Nephron (organoid): ENCODE measurements around the gene GARNL3.

ENCODE experiments used
- H3K27ac Mint-ChIP-seq, 3 experiments: 2 replicates each; pipeline ENCODE4 v1.8.0; 2020; ENCODE audit warnings: mixed read lengths in 3 of 3, mild to moderate bottlenecking in 2 of 3, moderate library complexity in 1 of 3
- H3K27me3 Mint-ChIP-seq: 2 replicates; pipeline ENCODE4 v1.8.0; 2021; ENCODE audit warnings: low read depth, mild to moderate bottlenecking, moderate library complexity, mixed read lengths
- H3K36me3 Mint-ChIP-seq: 2 replicates; pipeline ENCODE4 v1.8.0; 2020; ENCODE audit warnings: low read depth, mixed read lengths
- H3K4me1 Mint-ChIP-seq: 2 replicates; pipeline ENCODE4 v1.8.0; 2020; ENCODE audit warnings: mixed read lengths
- H3K4me3 Mint-ChIP-seq, 3 experiments: 2 replicates each; pipeline ENCODE4 v1.8.0; 2020; ENCODE audit warnings: mild to moderate bottlenecking in 3 of 3, mixed read lengths in 3 of 3, moderate library complexity in 2 of 3
- H3K9me3 Mint-ChIP-seq: 2 replicates; pipeline ENCODE4 v1.8.0; 2020; ENCODE audit warnings: mixed read lengths
- TF ChIP-seq, protein P1 (sequence below), 3 experiments: fragments of 200-600 bp; sonication (generic); IDR thresholded peaks; one replicate each; pipeline ENCODE4 v1.5.0; 2021; ENCODE audit warnings: antibody characterized with exemption in 3 of 3; ENCODE audit not compliant: unreplicated experiment in 3 of 3

GARNL3 gene

GRCh38 chr9:127262602-127263001 lies 2.0 kb upstream of the GARNL3 start:
- TF ChIP-seq, protein P1, sequence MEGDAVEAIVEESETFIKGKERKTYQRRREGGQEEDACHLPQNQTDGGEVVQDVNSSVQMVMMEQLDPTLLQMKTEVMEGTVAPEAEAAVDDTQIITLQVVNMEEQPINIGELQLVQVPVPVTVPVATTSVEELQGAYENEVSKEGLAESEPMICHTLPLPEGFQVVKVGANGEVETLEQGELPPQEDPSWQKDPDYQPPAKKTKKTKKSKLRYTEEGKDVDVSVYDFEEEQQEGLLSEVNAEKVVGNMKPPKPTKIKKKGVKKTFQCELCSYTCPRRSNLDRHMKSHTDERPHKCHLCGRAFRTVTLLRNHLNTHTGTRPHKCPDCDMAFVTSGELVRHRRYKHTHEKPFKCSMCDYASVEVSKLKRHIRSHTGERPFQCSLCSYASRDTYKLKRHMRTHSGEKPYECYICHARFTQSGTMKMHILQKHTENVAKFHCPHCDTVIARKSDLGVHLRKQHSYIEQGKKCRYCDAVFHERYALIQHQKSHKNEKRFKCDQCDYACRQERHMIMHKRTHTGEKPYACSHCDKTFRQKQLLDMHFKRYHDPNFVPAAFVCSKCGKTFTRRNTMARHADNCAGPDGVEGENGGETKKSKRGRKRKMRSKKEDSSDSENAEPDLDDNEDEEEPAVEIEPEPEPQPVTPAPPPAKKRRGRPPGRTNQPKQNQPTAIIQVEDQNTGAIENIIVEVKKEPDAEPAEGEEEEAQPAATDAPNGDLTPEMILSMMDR (IDR thresholded peaks at IDR 0.05; ENCODE audit: unreplicated experiment in 3 of 3), result no peak
- Mint-ChIP-seq H3K9me3 (no peaks in the 10 kb centered on the region), H3K4me1 (peaks cover 32% of the 10 kb centered on the region), H3K27me3 (peaks cover 3% of the 10 kb centered on the region), H3K36me3 (no peaks in the 10 kb centered on the region), H3K4me3 (no peak overlapping the region), H3K27ac (peak overlapping the region in 1 of 3 experiments; percentile 53)

DNA sequence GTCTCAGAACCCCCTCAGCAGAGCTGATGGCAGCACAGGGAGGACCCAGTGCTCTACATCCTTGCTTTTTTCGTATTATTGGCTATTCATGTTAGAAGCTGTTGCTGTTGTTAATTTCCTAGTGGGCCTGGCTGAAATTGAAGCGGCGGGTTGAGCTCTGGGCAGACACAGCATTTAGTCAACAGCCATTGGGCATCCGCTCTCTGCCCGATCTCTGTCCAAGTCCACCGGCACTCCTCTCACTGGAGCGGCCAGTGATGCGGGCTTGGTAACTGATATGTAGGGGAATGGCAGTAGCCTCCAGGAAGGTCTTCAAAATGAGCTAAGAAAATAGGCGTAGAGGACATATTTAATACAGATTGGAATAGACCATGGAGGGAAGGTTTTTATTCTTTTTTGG lies 1.3 kb upstream of the GARNL3 start:
- peaks cover 3% of the 10 kb centered on the region for H3K27me3 Mint-ChIP-seq
- no peak overlapping the region for H3K4me3 Mint-ChIP-seq

GRCh38 chr9:127263664-127264063 lies 910 bp upstream of the GARNL3 start:
- peaks cover 3% of the 10 kb centered on the region for H3K27me3 Mint-ChIP-seq
- TF ChIP-seq, protein P1 (IDR thresholded peaks at IDR 0.05; ENCODE audit: unreplicated experiment in 3 of 3), result no peak

More for the DNA sequence above, 1.3 kb upstream of the GARNL3 start:
- H3K9me3 Mint-ChIP-seq, result no peaks in the 10 kb centered on the region
- H3K36me3 Mint-ChIP-seq, result no peaks in the 10 kb centered on the region
- TF ChIP-seq, protein P1 (IDR thresholded peaks at IDR 0.05; ENCODE audit: unreplicated experiment in 3 of 3), result no peak
- H3K4me1 Mint-ChIP-seq, result peaks cover 34% of the 10 kb centered on the region
- H3K27ac Mint-ChIP-seq, result peak overlapping the region in 1 of 3 experiments; percentile 53

DNA sequence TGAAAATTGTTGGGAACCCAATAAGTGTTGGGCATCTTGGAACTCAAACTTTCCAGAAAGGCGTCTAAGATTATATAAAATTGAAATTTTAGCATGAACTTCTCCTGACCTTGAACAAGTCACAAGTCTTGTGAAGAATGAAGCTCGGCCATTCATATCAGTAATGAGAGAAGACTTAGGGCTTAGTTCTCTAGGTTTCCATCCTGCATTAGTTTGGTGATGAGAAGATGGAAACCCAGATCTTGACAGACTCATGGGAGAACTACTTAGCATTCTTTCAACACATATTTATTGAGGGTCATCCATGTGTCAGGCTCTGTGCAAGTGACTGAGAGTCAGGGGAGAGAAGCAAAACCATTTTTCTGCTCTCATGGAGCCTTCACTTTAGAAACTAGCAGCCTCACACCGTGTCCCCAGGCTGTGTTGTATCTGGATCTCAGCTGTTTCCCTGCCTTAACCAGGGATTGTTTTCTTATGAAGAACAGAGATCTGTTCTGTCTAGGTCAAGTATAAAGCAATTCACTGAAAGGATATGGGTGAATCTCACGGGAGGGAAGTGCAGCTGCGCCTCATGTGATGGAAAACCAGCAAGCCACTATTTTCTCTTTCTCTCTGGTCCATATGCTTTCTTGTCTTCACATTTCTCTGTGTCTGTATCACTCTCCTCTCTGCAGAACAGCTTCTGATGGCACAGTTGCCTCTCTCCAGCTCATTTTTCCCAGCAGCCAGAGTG lies 3.4 kb downstream of the GARNL3 start:
- no peaks in the 10 kb centered on the region for H3K9me3 Mint-ChIP-seq
- no peak overlapping the region for H3K27ac Mint-ChIP-seq
- peaks cover 5% of the 10 kb centered on the region for H3K36me3 Mint-ChIP-seq
- H3K27me3 Mint-ChIP-seq, result no peaks in the 10 kb centered on the region
- TF ChIP-seq, protein P1 (IDR thresholded peaks at IDR 0.05; ENCODE audit: unreplicated experiment in 3 of 3), result no peak
- no peak overlapping the region for H3K4me3 Mint-ChIP-seq
- H3K4me1 Mint-ChIP-seq, result peaks cover 27% of the 10 kb centered on the region

More at GRCh38 chr9:127263664-127264063, 910 bp upstream of the GARNL3 start:
- H3K27ac Mint-ChIP-seq, result peak overlapping the region in 1 of 3 experiments; percentile 53
- H3K4me1 Mint-ChIP-seq, result peaks cover 34% of the 10 kb centered on the region
- H3K4me3 Mint-ChIP-seq, result no peak overlapping the region
- H3K9me3 Mint-ChIP-seq, result no peaks in the 10 kb centered on the region
- no peaks in the 10 kb centered on the region for H3K36me3 Mint-ChIP-seq

DNA sequence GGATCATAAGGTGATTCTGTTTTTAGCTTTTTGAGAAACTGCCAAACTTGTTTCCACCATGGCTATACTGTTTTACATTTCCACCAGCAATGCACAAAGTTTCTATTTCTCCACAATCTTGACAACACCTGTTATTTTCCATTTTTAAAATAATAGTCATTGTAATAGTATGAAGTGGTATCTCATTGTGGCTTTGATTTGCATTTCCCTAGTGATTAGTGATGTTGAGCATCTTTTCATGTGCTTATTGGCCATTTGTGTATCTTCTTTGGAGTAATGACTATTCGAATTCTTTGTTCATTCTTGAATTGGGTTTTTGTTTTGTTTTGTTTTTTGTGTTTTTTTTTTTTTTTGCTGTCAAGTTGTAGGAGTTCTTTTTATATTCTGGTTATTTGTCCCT lies 4.9 kb downstream of the GARNL3 start:
- Mint-ChIP-seq H3K4me3 (no peak overlapping the region), H3K36me3 (peaks cover 7% of the 10 kb centered on the region), H3K9me3 (no peaks in the 10 kb centered on the region), H3K27me3 (no peaks in the 10 kb centered on the region), H3K27ac (no peak overlapping the region), H3K4me1 (peaks cover 21% of the 10 kb centered on the region)
- TF ChIP-seq, protein P1 (IDR thresholded peaks at IDR 0.05; ENCODE audit: unreplicated experiment in 3 of 3), result no peak

GRCh38 chr9:127273326-127273725 lies 8.8 kb downstream of the GARNL3 start:
- H3K27me3 Mint-ChIP-seq, result no peaks in the 10 kb centered on the region
- no peaks in the 10 kb centered on the region for H3K9me3 Mint-ChIP-seq
- TF ChIP-seq, protein P1 (IDR thresholded peaks at IDR 0.05; ENCODE audit: unreplicated experiment in 3 of 3), result no peak
- peaks cover 18% of the 10 kb centered on the region for H3K36me3 Mint-ChIP-seq
- peaks cover 14% of the 10 kb centered on the region for H3K4me1 Mint-ChIP-seq
- no peak overlapping the region for H3K4me3 Mint-ChIP-seq
- H3K27ac Mint-ChIP-seq, result peak overlapping the region in 2 of 3 experiments; percentile 43 to 77
